ENCODE results near the gene IVD. TPM values are rescaled to one million over a fixed set of nuclear protein-coding genes. Genes with fewer than 3 reads are reported as not detected.

Gene IVD
- polyA plus RNA-seq, 6 donors from 2014 or later = 15.6 to 36.3 (median 22.2) TPM

GRCh38 chr15:40366457-40367370, 38.9 kb upstream of the IVD start:
- Mint-ChIP-seq H3K36me3 (peaks cover 0 to 8% of the 10 kb centered on the region in 2 donors), H3K4me3 (peak overlapping the region in 6 of 8 donors; percentile 81 to 95 (median 90)), H3K27me3 (no peaks in the 10 kb centered on the region), H3K4me1 (peaks cover 18 to 34% (median 20%) of the 10 kb centered on the region in 3 donors), H3K27ac (peak overlapping the region in 5 of 6 donors; percentile 79 to 94 (median 89)), H3K9me3 (no peaks in the 10 kb centered on the region)
- ATAC-seq (ENCODE audit: low read depth in 2 of 2) (no peak), DNase-seq (no peak)

- no peaks in the 10 kb centered on the region for H3K27me3 Mint-ChIP-seq
- no peak for DNase-seq
- no peaks in the 10 kb centered on the region for H3K9me3 Mint-ChIP-seq
- peaks cover 0 to 6% of the 10 kb centered on the region in 2 donors for H3K36me3 Mint-ChIP-seq
- peak overlapping the region; percentile 81 to 95 (median 90) for H3K4me3 Mint-ChIP-seq
- peak overlapping the region; percentile 71 to 94 (median 89) for H3K27ac Mint-ChIP-seq
- ATAC-seq (ENCODE audit: low read depth in 2 of 2) = no peak
- H3K4me1 Mint-ChIP-seq = peaks cover 18 to 34% (median 20%) of the 10 kb centered on the region in 3 donors
Observed at GRCh38 chr15:40367371-40367685, 38.3 kb upstream of the IVD start.

- Mint-ChIP-seq H3K4me3 (peak overlapping the region; percentile 81 to 95 (median 90)), H3K4me1 (peaks cover 14 to 34% (median 20%) of the 10 kb centered on the region in 3 donors), H3K27me3 (no peaks in the 10 kb centered on the region), H3K27ac (peak overlapping the region; percentile 71 to 94 (median 89)), H3K9me3 (no peaks in the 10 kb centered on the region), H3K36me3 (no peaks in the 10 kb centered on the region)
- DNase-seq (peak; percentile 85), ATAC-seq (ENCODE audit: low read depth in 2 of 2) (peak; percentile 89 to 90)
Observed at GRCh38 chr15:40367686-40368611, 37.6 kb upstream of the IVD start.

- ATAC-seq (ENCODE audit: low read depth in 2 of 2) = no peak
- H3K27ac Mint-ChIP-seq = peak overlapping the region in 2 of 6 donors; percentile 52 to 65
- peak overlapping the region in 7 of 8 donors; percentile 50 to 90 (median 80) for H3K4me3 Mint-ChIP-seq
Observed at GRCh38 chr15:40368719-40369473, 36.7 kb upstream of the IVD start.

GRCh38 chr15:40369474-40369869, 36.1 kb upstream of the IVD start:
- Mint-ChIP-seq H3K27me3 (no peaks in the 10 kb centered on the region), H3K36me3 (no peaks in the 10 kb centered on the region)

More at GRCh38 chr15:40368719-40369473, 36.7 kb upstream of the IVD start:
- Mint-ChIP-seq H3K36me3 (no peaks in the 10 kb centered on the region), H3K9me3 (no peaks in the 10 kb centered on the region), H3K27me3 (no peaks in the 10 kb centered on the region), H3K4me1 (peaks cover 14 to 31% (median 20%) of the 10 kb centered on the region in 3 donors)
- no peak for DNase-seq

GRCh38 chr15:40369971-40370370, 35.6 kb upstream of the IVD start:
- no peak for ATAC-seq (ENCODE audit: low read depth in 2 of 2)
- no peaks in the 10 kb centered on the region for H3K36me3 Mint-ChIP-seq
- no peaks in the 10 kb centered on the region for H3K9me3 Mint-ChIP-seq
- no peak overlapping the region for H3K4me3 Mint-ChIP-seq
- peaks cover 14 to 30% (median 20%) of the 10 kb centered on the region in 3 donors for H3K4me1 Mint-ChIP-seq
- no peak overlapping the region for H3K27ac Mint-ChIP-seq
- no peak for DNase-seq
- no peaks in the 10 kb centered on the region for H3K27me3 Mint-ChIP-seq

More at GRCh38 chr15:40369474-40369869, 36.1 kb upstream of the IVD start:
- DNase-seq = no peak
- H3K4me3 Mint-ChIP-seq = peak overlapping the region in 4 of 8 donors; percentile 50 to 83 (median 79)
- H3K27ac Mint-ChIP-seq = peak overlapping the region in 1 of 6 donors; percentile 52
- peaks cover 14 to 31% (median 20%) of the 10 kb centered on the region in 3 donors for H3K4me1 Mint-ChIP-seq
- no peak for ATAC-seq (ENCODE audit: low read depth in 2 of 2)
- no peaks in the 10 kb centered on the region for H3K9me3 Mint-ChIP-seq

- Mint-ChIP-seq H3K27ac (peak overlapping the region in 1 of 6 donors; percentile 51), H3K4me3 (no peak overlapping the region), H3K9me3 (no peaks in the 10 kb centered on the region), H3K27me3 (no peaks in the 10 kb centered on the region), H3K36me3 (no peaks in the 10 kb centered on the region), H3K4me1 (peaks cover 4 to 6% (median 6%) of the 10 kb centered on the region in 3 donors)
- DNase-seq = no peak
- no peak for ATAC-seq (ENCODE audit: low read depth in 2 of 2)
Observed at GRCh38 chr15:40372981-40373380, 32.6 kb upstream of the IVD start.

- no peaks in the 10 kb centered on the region for H3K36me3 Mint-ChIP-seq
- DNase-seq (no peak), ATAC-seq (ENCODE audit: low read depth in 2 of 2) (no peak)
- H3K4me3 Mint-ChIP-seq = no peak overlapping the region
- no peaks in the 10 kb centered on the region for H3K27me3 Mint-ChIP-seq
- H3K9me3 Mint-ChIP-seq = no peaks in the 10 kb centered on the region
- H3K27ac Mint-ChIP-seq = peak overlapping the region in 1 of 6 donors; percentile 61
- peaks cover 2 to 3% (median 2%) of the 10 kb centered on the region in 3 donors for H3K4me1 Mint-ChIP-seq
Observed at GRCh38 chr15:40377606-40378005, 28.0 kb upstream of the IVD start.

GRCh38 chr15:40379374-40379773, 26.2 kb upstream of the IVD start:
- Mint-ChIP-seq H3K9me3 (no peaks in the 10 kb centered on the region), H3K27ac (no peak overlapping the region), H3K4me1 (peaks cover 12 to 17% (median 14%) of the 10 kb centered on the region in 3 donors), H3K4me3 (no peak overlapping the region), H3K36me3 (no peaks in the 10 kb centered on the region), H3K27me3 (no peaks in the 10 kb centered on the region)
- DNase-seq (no peak), ATAC-seq (ENCODE audit: low read depth in 2 of 2) (no peak)

GRCh38 chr15:40379853-40380252, 25.7 kb upstream of the IVD start:
- no peaks in the 10 kb centered on the region for H3K36me3 Mint-ChIP-seq
- no peak overlapping the region for H3K4me3 Mint-ChIP-seq
- no peak for ATAC-seq (ENCODE audit: low read depth in 2 of 2)
- H3K27ac Mint-ChIP-seq = no peak overlapping the region
- peaks cover 12 to 17% (median 14%) of the 10 kb centered on the region in 3 donors for H3K4me1 Mint-ChIP-seq
- H3K9me3 Mint-ChIP-seq = no peaks in the 10 kb centered on the region
- H3K27me3 Mint-ChIP-seq = no peaks in the 10 kb centered on the region
- DNase-seq = no peak

- H3K36me3 Mint-ChIP-seq = no peaks in the 10 kb centered on the region
- peaks cover 12 to 17% (median 14%) of the 10 kb centered on the region in 3 donors for H3K4me1 Mint-ChIP-seq
- no peak overlapping the region for H3K27ac Mint-ChIP-seq
- H3K27me3 Mint-ChIP-seq = no peaks in the 10 kb centered on the region
- ATAC-seq (ENCODE audit: low read depth in 2 of 2) (no peak), DNase-seq (no peak)
- peak overlapping the region in 2 of 8 donors; percentile 3 to 6 for H3K4me3 Mint-ChIP-seq
- H3K9me3 Mint-ChIP-seq = no peaks in the 10 kb centered on the region
Observed at GRCh38 chr15:40380636-40381035, 25.0 kb upstream of the IVD start.

GRCh38 chr15:40381818-40382529, 23.6 kb upstream of the IVD start:
- Mint-ChIP-seq H3K4me1 (peaks cover 12 to 17% (median 14%) of the 10 kb centered on the region in 3 donors), H3K36me3 (peaks cover 0 to 2% of the 10 kb centered on the region in 2 donors), H3K27me3 (no peaks in the 10 kb centered on the region), H3K4me3 (peak overlapping the region in 1 of 8 donors; percentile 22), H3K27ac (no peak overlapping the region), H3K9me3 (no peaks in the 10 kb centered on the region)
- no peak for ATAC-seq (ENCODE audit: low read depth in 2 of 2)
- DNase-seq = no peak

Measured in naive B cell (primary cell).